Activated CD8-positive, alpha-beta T cell treated with anti-CD3 and anti-CD28 coated beads for 36 hours (primary cell): ENCODE results near the gene NSMF. TPM values are rescaled to one million over a fixed set of nuclear protein-coding genes. Genes with fewer than 3 reads are reported as not detected.

Source experiments
- ATAC-seq: fragments of 200-7000 bp; cut with Tn5 transposase; one replicate; pipeline ENCODE4 v1.10.0; 2021; ENCODE audit warnings: mild to moderate bottlenecking, moderate library complexity
- CTCF ChIA-PET: fragments of 350-600 bp; sonication (Branson Sonifier 250); formaldehyde crosslinking; loops from one replicate; lab custom pipeline; 2021; ENCODE audit warnings: antibody characterized with exemption; lab: Charles Lee
- POLR2A ChIA-PET: fragments of 350-600 bp; sonication (Branson Sonifier 250); formaldehyde crosslinking; loops from one replicate; lab custom pipeline; 2021; ENCODE audit warnings: antibody characterized with exemption; lab: Charles Lee
- DNase-seq: peaks from one replicate; pipeline ENCODE4 v3.0.0-alpha.2; 2020
- H3K27ac Mint-ChIP-seq: one replicate; pipeline ENCODE4 v1.8.0; 2021; ENCODE audit warnings: mild to moderate bottlenecking, mixed read lengths
- H3K27me3 Mint-ChIP-seq: one replicate; pipeline ENCODE4 v1.8.0; 2021; ENCODE audit warnings: mixed read lengths
- H3K36me3 Mint-ChIP-seq: one replicate; pipeline ENCODE4 v1.8.0; 2021; ENCODE audit warnings: low read depth, mixed read lengths
- H3K4me1 Mint-ChIP-seq: one replicate; pipeline ENCODE4 v1.8.0; 2021; ENCODE audit warnings: low read depth, mixed read lengths
- H3K4me3 Mint-ChIP-seq: one replicate; pipeline ENCODE4 v1.8.0; 2021; ENCODE audit warnings: mild to moderate bottlenecking, moderate library complexity, mixed read lengths
- H3K9me3 Mint-ChIP-seq: one replicate; pipeline ENCODE4 v1.8.0; 2021; ENCODE audit warnings: mixed read lengths
- CTCF ChIP-seq: fragments of 200-600 bp; IDR thresholded peaks from one replicate; pipeline ENCODE4 v1.8.0; 2022; ENCODE audit warnings: antibody characterized with exemption, mild to moderate bottlenecking
- intact Hi-C: fragments of 100-400 bp; cut with micrococcal nuclease; formaldehyde crosslinking; loops from one replicate; pipeline ENCODE4 v1.10.0; 2022
- total RNA-seq, 2 experiments: library from RNA; stranded (reverse); gene quantifications; one replicate each; pipeline ENCODE4 v1.2.3, GENCODE V29; 2021

The NSMF gene
- total RNA-seq, 2 experiments from 2014 or later: 112 to 116 TPM

- ChIA-PET CTCF (no interaction called here), POLR2A (no interaction called here)
- Mint-ChIP-seq H3K9me3 (no peaks in the 10 kb centered on the region), H3K36me3 (peaks cover 7% of the 10 kb centered on the region), H3K27ac (no peak overlapping the region), H3K4me1 (peaks cover 4% of the 10 kb centered on the region), H3K27me3 (peaks cover 2% of the 10 kb centered on the region), H3K4me3 (no peak overlapping the region)
- DNase-seq (no peak), ATAC-seq (no peak)
- intact Hi-C loops: loop anchor here (10.0 kb wide), 1 partner anchor 111 kb away; no protein-coding TSS in a partner anchor
- TF ChIP-seq CTCF: no peak
These were observed 53.5 kb downstream of the NSMF start for GRCh38 chr9:137405677-137406081.

GRCh38 chr9:137404961-137405567, 54.1 kb downstream of the NSMF start:
- DNase-seq (no peak), ATAC-seq (no peak)
- Mint-ChIP-seq H3K4me1 (peaks cover 2% of the 10 kb centered on the region), H3K9me3 (no peaks in the 10 kb centered on the region), H3K27ac (no peak overlapping the region), H3K27me3 (peaks cover 2% of the 10 kb centered on the region), H3K4me3 (no peak overlapping the region), H3K36me3 (peaks cover 7% of the 10 kb centered on the region)
- ChIA-PET POLR2A (no interaction called here), CTCF (interaction anchor here (0.5 kb wide), 1 partner anchor 65 kb away, joined by 3 read pairs; no protein-coding TSS in a partner anchor)
- no peak for TF ChIP-seq CTCF
- intact Hi-C loops: loop anchor here (10.0 kb wide), 1 partner anchor 110 kb away; no protein-coding TSS in a partner anchor

- POLR2A ChIA-PET: no interaction called here
- Mint-ChIP-seq H3K27me3 (no peaks in the 10 kb centered on the region), H3K9me3 (no peaks in the 10 kb centered on the region)
These were observed 55.9 kb downstream of the NSMF start for GRCh38 chr9:137403269-137403668.

GRCh38 chr9:137402746-137403145, 56.4 kb downstream of the NSMF start:
- Mint-ChIP-seq H3K9me3 (no peaks in the 10 kb centered on the region), H3K27me3 (no peaks in the 10 kb centered on the region), H3K27ac (no peak overlapping the region), H3K4me3 (no peak overlapping the region), H3K36me3 (peaks cover 7% of the 10 kb centered on the region), H3K4me1 (peaks cover 10% of the 10 kb centered on the region)
- ChIA-PET POLR2A (no interaction called here), CTCF (no interaction called here)
- no peak for TF ChIP-seq CTCF
- intact Hi-C loops: loop anchor here (10.0 kb wide), 1 partner anchor 108 kb away; no protein-coding TSS in a partner anchor
- DNase-seq (no peak), ATAC-seq (no peak)

More at GRCh38 chr9:137403269-137403668, 55.9 kb downstream of the NSMF start:
- DNase-seq (no peak), ATAC-seq (no peak)
- intact Hi-C loops: loop anchor here (10.0 kb wide), 1 partner anchor 108 kb away; no protein-coding TSS in a partner anchor
- Mint-ChIP-seq H3K4me3 (no peak overlapping the region), H3K27ac (no peak overlapping the region), H3K36me3 (peaks cover 7% of the 10 kb centered on the region), H3K4me1 (peaks cover 7% of the 10 kb centered on the region)
- no peak for TF ChIP-seq CTCF
- CTCF ChIA-PET: no interaction called here
